Loucy (cell line): ENCODE measurements around the gene CNDP2.

Source experiments
- CTCF ChIP-seq: fragments of 200-600 bp; sonication (generic); conservative IDR thresholded peaks from 2 replicates; pipeline ENCODE4 v1.5.1; 2014; ENCODE audit warnings: mild to moderate bottlenecking, antibody characterized with exemption, low read length
- EZH2phosphoT487 ChIP-seq: fragments of 200-600 bp; IDR thresholded peaks from 2 replicates; pipeline ENCODE4 v1.6.1; 2018; ENCODE audit warnings: antibody characterized with exemption, mild to moderate bottlenecking, moderate library complexity, borderline replicate concordance

- no peak for TF ChIP-seq CTCF
- no peak for TF ChIP-seq EZH2phosphoT487
Measured at GRCh38 chr18:74450626-74451025, 45.5 kb upstream of the CNDP2 start.
